A673 (cell line): ENCODE measurements around the gene NUDCD2.

Experiments used
- CTCF ChIP-seq: fragments of 300-800, 200-600 bp; sonication (generic); conservative IDR thresholded peaks from 2 replicates; pipeline ENCODE4 v1.5.1; 2017; ENCODE audit warnings: low read depth, mild to moderate bottlenecking, antibody characterized with exemption, low read length, moderate library complexity, mixed read lengths
- EZH2 ChIP-seq: fragments of 200-600 bp; sonication (generic); IDR thresholded peaks from 2 replicates; pipeline ENCODE4 v1.6.1; 2017; ENCODE audit warnings: borderline replicate concordance, low read depth, mild to moderate bottlenecking, mixed read lengths, antibody characterized with exemption, low read length; ENCODE audit not compliant: poor library complexity, severe bottlenecking

- TF ChIP-seq CTCF: no peak
- no peak for TF ChIP-seq EZH2
Measured at GRCh38 chr5:163437011-163437308, 22.9 kb downstream of the NUDCD2 start.
